ENCODE results near the gene IRGM. TPM values are rescaled to one million over a fixed set of nuclear protein-coding genes. Genes with fewer than 3 reads are reported as not detected.

The IRGM gene
- total RNA-seq, 4 donors from 2014 or later = 0.19 TPM; not detected in 3

GRCh38 chr5:150862070-150862469, 15.7 kb downstream of the IRGM start:
- intact Hi-C loops (cut with DNase I; ENCODE audit: low total_unique reads) = no loop called here
- TF ChIP-seq CTCF (IDR thresholded peaks at IDR 0.05) (no peak), POLR2A (IDR thresholded peaks at IDR 0.05) (no peak)
- WGBS, 2 donors = 73 to 83% methylated on average over 1 of the region's 1 CpG
- no peak overlapping the region for H3K4me3 ChIP-seq (ENCODE audit: low read depth, poor library complexity, severe bottlenecking)
- no peak for DNase-seq (ENCODE audit: low spot score in 2 of 2)

GRCh38 chr5:150879358-150879757, 33.0 kb downstream of the IRGM start:
- DNase-seq (ENCODE audit: low spot score in 2 of 2) = no peak
- H3K4me3 ChIP-seq (ENCODE audit: low read depth, poor library complexity, severe bottlenecking) = no peak overlapping the region
- intact Hi-C loops (cut with DNase I; ENCODE audit: low total_unique reads) = no loop called here
- no peak for TF ChIP-seq CTCF (IDR thresholded peaks at IDR 0.05)
- no peak for TF ChIP-seq POLR2A (IDR thresholded peaks at IDR 0.05)

- WGBS, 2 donors = 97% methylated on average over 8 of the region's 8 CpGs
- no peak overlapping the region for H3K4me3 ChIP-seq (ENCODE audit: low read depth, poor library complexity, severe bottlenecking)
- TF ChIP-seq CTCF (IDR thresholded peaks at IDR 0.05) (no peak), POLR2A (IDR thresholded peaks at IDR 0.05) (no peak)
- no peak for DNase-seq (ENCODE audit: low spot score in 2 of 2)
- intact Hi-C loops (cut with DNase I; ENCODE audit: low total_unique reads) = no loop called here
Observed at GRCh38 chr5:150895431-150896428, 49.4 kb downstream of the IRGM start.

Other genes with a start within 250 kb of the IRGM start
- gene SYNPO, start 205.9 kb upstream of the IRGM start, total RNA-seq = 1 to 10 TPM; 3.8 to 8.5 (median 4.2) TPM
- gene MYOZ3, start 185.3 kb upstream of the IRGM start, total RNA-seq = under 1 TPM in 1 of 4 donors, not detected in 3; 0.10 TPM
- 10 to 100 TPM; 27.6 to 38.6 (median 35.9) TPM for gene RBM22, start 145.5 kb upstream of the IRGM start, total RNA-seq
- gene DCTN4, start 87.5 kb upstream of the IRGM start, total RNA-seq = 10 to 100 TPM; 50.1 to 73.1 (median 57.5) TPM
- gene SMIM3, start 67.8 kb upstream of the IRGM start, total RNA-seq = 10 to 100 TPM in 2 of 4 donors, 1 to 10 TPM in 2; 6.2 to 17.6 (median 9.2) TPM
- gene ZNF300, start 58.5 kb downstream of the IRGM start, total RNA-seq = 1 to 10 TPM in 3 of 4 donors, under 1 TPM in 1; 0.80 to 1.8 (median 1.4) TPM
- gene GPX3, start 174.1 kb downstream of the IRGM start, total RNA-seq = 100 to 1,000 TPM; 399 to 695 (median 446) TPM
- gene TNIP1, start 234.5 kb downstream of the IRGM start, total RNA-seq = 100 to 1,000 TPM in 1 of 4 donors, 10 to 100 TPM in 3; 91.2 to 123 (median 98.1) TPM